Measurements from ENCODE around the gene NUDT8. TPM values are rescaled to one million over a fixed set of nuclear protein-coding genes. Genes with fewer than 3 reads are reported as not detected.

Gene NUDT8
- total and polyA plus RNA-seq, 7 donors, result 19.0 to 52.2 (median 34.8) TPM

- H3K27ac ChIP-seq, result no peak overlapping the region
- no peaks in the 10 kb centered on the region for H3K27me3 ChIP-seq (ENCODE audit: insufficient read depth in 3 of 3, low read length in 2 of 3)
- no peaks in the 10 kb centered on the region for H3K9me3 ChIP-seq
- intact Hi-C loops (cut with DNase I), result loop anchor here in 1 of 2 donors (10.0 kb wide), 1 partner anchor 173 kb away; no protein-coding TSS in a partner anchor
- H3K36me3 ChIP-seq (ENCODE audit: insufficient read depth in 1 of 2, low read depth in 1 of 2), result no peaks in the 10 kb centered on the region
- DNase-seq (no peak), ATAC-seq (no peak)
- H3K4me3 ChIP-seq, result no peak overlapping the region
- H3K4me1 ChIP-seq, result peaks cover 15% of the 10 kb centered on the region
- WGBS, 3 donors, result 85 to 96% (median 94%) methylated on average over 2 of the region's 2 CpGs
- no peak for TF ChIP-seq CTCF (IDR thresholded peaks at IDR 0.05)
Measured at GRCh38 chr11:67631853-67632174, 2.1 kb upstream of the NUDT8 start.

- no peak for ATAC-seq
- Histone ChIP-seq H3K27ac (no peak overlapping the region), H3K36me3 (ENCODE audit: insufficient read depth in 1 of 2, low read depth in 1 of 2) (no peaks in the 10 kb centered on the region), H3K27me3 (ENCODE audit: insufficient read depth in 3 of 3, low read length in 2 of 3) (no peaks in the 10 kb centered on the region), H3K9me3 (no peaks in the 10 kb centered on the region), H3K4me3 (no peak overlapping the region), H3K4me1 (peaks cover 15% of the 10 kb centered on the region)
- TF ChIP-seq CTCF (IDR thresholded peaks at IDR 0.05), result no peak
- intact Hi-C loops (cut with DNase I), result loop anchor here in 1 of 2 donors (10.0 kb wide), 1 partner anchor 173 kb away; no protein-coding TSS in a partner anchor
- 70 to 78% (median 77%) methylated on average over 7 of the region's 7 CpGs for WGBS, 3 donors
- DNase-seq, result no peak
Measured at GRCh38 chr11:67631411-67631810, 1.7 kb upstream of the NUDT8 start.

GRCh38 chr11:67630943-67631331 lies 1.2 kb upstream of the NUDT8 start:
- no peaks in the 10 kb centered on the region for H3K27me3 ChIP-seq (ENCODE audit: insufficient read depth in 3 of 3, low read length in 2 of 3)
- DNase-seq (no peak), ATAC-seq (no peak)
- intact Hi-C loops (cut with DNase I), result loop anchor here in 1 of 2 donors (10.0 kb wide), 1 partner anchor 174 kb away; no protein-coding TSS in a partner anchor
- no peak for TF ChIP-seq CTCF (IDR thresholded peaks at IDR 0.05)
- no peaks in the 10 kb centered on the region for H3K36me3 ChIP-seq (ENCODE audit: insufficient read depth in 1 of 2, low read depth in 1 of 2)
- H3K4me1 ChIP-seq, result peaks cover 15% of the 10 kb centered on the region
- peak overlapping the region; percentile 88 for H3K27ac ChIP-seq
- 52 to 55% (median 52%) methylated on average over 16 of the region's 16 CpGs for WGBS, 3 donors
- H3K4me3 ChIP-seq, result peak overlapping the region; percentile 83
- H3K9me3 ChIP-seq, result no peaks in the 10 kb centered on the region

GRCh38 chr11:67630228-67630942 lies 648 bp upstream of the NUDT8 start:
- Histone ChIP-seq H3K27me3 (ENCODE audit: insufficient read depth in 3 of 3, low read length in 2 of 3) (no peaks in the 10 kb centered on the region), H3K36me3 (ENCODE audit: insufficient read depth in 1 of 2, low read depth in 1 of 2) (no peaks in the 10 kb centered on the region), H3K4me1 (peaks cover 15% of the 10 kb centered on the region), H3K4me3 (peak overlapping the region; percentile 83), H3K27ac (peak overlapping the region; percentile 94), H3K9me3 (no peaks in the 10 kb centered on the region)
- DNase-seq (peak; percentile 99), ATAC-seq (peak; percentile 89 to 92 (median 90))
- WGBS, 3 donors, result 0 to 1% (median 1%) methylated on average over 30 to 70 of the region's 70 CpGs
- intact Hi-C loops (cut with DNase I), result loop anchor here in 1 of 2 donors (10.0 kb wide), 1 partner anchor 174 kb away; no protein-coding TSS in a partner anchor
- TF ChIP-seq CTCF (IDR thresholded peaks at IDR 0.05), result peak; percentile 61
